ENCODE measurements around the gene LRBA. TPM values are rescaled to one million over a fixed set of nuclear protein-coding genes. Genes with fewer than 3 reads are reported as not detected.

The LRBA gene
- total and polyA plus RNA-seq, 4 donors = 8.2 to 69.8 (median 32.8) TPM

DNA sequence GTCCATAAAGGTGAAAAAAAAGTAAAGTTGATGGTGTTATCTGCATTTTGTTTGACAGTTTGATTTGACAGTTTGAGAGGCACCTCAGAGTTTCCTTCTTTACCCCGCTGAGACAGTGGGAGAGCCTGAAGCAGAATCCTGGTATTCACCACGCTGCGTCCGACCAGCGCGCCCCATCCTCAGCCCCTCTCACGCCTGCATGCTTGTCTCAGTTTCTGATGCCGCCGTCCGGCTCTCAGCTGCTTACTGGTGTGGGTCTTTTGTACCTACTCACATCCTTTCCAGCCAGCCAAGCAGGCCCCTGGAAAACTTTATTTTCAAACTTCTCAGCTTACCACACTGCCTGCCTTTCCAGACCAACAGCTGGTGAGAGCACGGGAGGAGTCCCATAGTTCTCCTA is 761.7 kb downstream of the LRBA start:
- Histone ChIP-seq H3K27ac (ENCODE audit: low read depth in 1 of 2, low read length in 2 of 2) (no peak overlapping the region), H3K9me3 (ENCODE audit: control insufficient read depth in 4 of 4, low read length in 3 of 4) (no peaks in the 10 kb centered on the region), H3K9ac (ENCODE audit: low read depth in 1 of 2, low read length in 2 of 2) (no peak overlapping the region), H3K4me3 (ENCODE audit: low read depth in 1 of 3, low read length in 3 of 3) (no peak overlapping the region), H3K36me3 (ENCODE audit: control insufficient read depth in 4 of 4, insufficient read depth in 3 of 4, low read depth in 1 of 4, low read length in 3 of 4) (no peaks in the 10 kb centered on the region), H3K27me3 (ENCODE audit: control insufficient read depth in 4 of 4, insufficient read depth in 4 of 4, low read length in 3 of 4) (no peaks in the 10 kb centered on the region), H3K4me1 (ENCODE audit: control insufficient read depth in 4 of 4, insufficient read depth in 4 of 4, low read length in 3 of 4) (no peaks in the 10 kb centered on the region)
- no peak for DNase-seq (ENCODE audit: low spot score)
- 97% methylated on average over 11 of the region's 11 CpGs for WGBS
- TF ChIP-seq JUND (IDR thresholded peaks at IDR 0.05) = no peak
- TF ChIP-seq YY1 (IDR thresholded peaks at IDR 0.05) = no peak
- TF ChIP-seq, protein P1, sequence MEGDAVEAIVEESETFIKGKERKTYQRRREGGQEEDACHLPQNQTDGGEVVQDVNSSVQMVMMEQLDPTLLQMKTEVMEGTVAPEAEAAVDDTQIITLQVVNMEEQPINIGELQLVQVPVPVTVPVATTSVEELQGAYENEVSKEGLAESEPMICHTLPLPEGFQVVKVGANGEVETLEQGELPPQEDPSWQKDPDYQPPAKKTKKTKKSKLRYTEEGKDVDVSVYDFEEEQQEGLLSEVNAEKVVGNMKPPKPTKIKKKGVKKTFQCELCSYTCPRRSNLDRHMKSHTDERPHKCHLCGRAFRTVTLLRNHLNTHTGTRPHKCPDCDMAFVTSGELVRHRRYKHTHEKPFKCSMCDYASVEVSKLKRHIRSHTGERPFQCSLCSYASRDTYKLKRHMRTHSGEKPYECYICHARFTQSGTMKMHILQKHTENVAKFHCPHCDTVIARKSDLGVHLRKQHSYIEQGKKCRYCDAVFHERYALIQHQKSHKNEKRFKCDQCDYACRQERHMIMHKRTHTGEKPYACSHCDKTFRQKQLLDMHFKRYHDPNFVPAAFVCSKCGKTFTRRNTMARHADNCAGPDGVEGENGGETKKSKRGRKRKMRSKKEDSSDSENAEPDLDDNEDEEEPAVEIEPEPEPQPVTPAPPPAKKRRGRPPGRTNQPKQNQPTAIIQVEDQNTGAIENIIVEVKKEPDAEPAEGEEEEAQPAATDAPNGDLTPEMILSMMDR (IDR thresholded peaks at IDR 0.05; ENCODE audit: low read depth, low read length, missing input control) = no peak
- TF ChIP-seq EGR1 (IDR thresholded peaks at IDR 0.05; ENCODE audit: low read depth in 2 of 2) = no peak
- no peak for TF ChIP-seq HNF4G (IDR thresholded peaks at IDR 0.05)
- TF ChIP-seq RAD21 (IDR thresholded peaks at IDR 0.05) = no peak
- TF ChIP-seq NR2F2 (IDR thresholded peaks at IDR 0.05) = no peak
- no peak for TF ChIP-seq GABPA (IDR thresholded peaks at IDR 0.05 in 1 of 2, conservative IDR thresholded peaks at IDR 0.05 in 1 of 2)
- TF ChIP-seq, protein P2, sequence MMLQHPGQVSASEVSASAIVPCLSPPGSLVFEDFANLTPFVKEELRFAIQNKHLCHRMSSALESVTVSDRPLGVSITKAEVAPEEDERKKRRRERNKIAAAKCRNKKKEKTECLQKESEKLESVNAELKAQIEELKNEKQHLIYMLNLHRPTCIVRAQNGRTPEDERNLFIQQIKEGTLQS (IDR thresholded peaks at IDR 0.05) = no peak
- no peak for TF ChIP-seq SP1 (IDR thresholded peaks at IDR 0.05)
- TF ChIP-seq RXRA (IDR thresholded peaks at IDR 0.05) = no peak
- TF ChIP-seq, protein P3, sequence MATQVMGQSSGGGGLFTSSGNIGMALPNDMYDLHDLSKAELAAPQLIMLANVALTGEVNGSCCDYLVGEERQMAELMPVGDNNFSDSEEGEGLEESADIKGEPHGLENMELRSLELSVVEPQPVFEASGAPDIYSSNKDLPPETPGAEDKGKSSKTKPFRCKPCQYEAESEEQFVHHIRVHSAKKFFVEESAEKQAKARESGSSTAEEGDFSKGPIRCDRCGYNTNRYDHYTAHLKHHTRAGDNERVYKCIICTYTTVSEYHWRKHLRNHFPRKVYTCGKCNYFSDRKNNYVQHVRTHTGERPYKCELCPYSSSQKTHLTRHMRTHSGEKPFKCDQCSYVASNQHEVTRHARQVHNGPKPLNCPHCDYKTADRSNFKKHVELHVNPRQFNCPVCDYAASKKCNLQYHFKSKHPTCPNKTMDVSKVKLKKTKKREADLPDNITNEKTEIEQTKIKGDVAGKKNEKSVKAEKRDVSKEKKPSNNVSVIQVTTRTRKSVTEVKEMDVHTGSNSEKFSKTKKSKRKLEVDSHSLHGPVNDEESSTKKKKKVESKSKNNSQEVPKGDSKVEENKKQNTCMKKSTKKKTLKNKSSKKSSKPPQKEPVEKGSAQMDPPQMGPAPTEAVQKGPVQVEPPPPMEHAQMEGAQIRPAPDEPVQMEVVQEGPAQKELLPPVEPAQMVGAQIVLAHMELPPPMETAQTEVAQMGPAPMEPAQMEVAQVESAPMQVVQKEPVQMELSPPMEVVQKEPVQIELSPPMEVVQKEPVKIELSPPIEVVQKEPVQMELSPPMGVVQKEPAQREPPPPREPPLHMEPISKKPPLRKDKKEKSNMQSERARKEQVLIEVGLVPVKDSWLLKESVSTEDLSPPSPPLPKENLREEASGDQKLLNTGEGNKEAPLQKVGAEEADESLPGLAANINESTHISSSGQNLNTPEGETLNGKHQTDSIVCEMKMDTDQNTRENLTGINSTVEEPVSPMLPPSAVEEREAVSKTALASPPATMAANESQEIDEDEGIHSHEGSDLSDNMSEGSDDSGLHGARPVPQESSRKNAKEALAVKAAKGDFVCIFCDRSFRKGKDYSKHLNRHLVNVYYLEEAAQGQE (IDR thresholded peaks at IDR 0.05) = no peak
- no peak for TF ChIP-seq HNF4A (conservative IDR thresholded peaks at IDR 0.05)
- TF ChIP-seq, protein P4, sequence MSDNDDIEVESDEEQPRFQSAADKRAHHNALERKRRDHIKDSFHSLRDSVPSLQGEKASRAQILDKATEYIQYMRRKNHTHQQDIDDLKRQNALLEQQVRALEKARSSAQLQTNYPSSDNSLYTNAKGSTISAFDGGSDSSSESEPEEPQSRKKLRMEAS (IDR thresholded peaks at IDR 0.05) = no peak
- TF ChIP-seq TAF1 (conservative IDR thresholded peaks at IDR 0.05) = no peak
- TF ChIP-seq, protein P5, sequence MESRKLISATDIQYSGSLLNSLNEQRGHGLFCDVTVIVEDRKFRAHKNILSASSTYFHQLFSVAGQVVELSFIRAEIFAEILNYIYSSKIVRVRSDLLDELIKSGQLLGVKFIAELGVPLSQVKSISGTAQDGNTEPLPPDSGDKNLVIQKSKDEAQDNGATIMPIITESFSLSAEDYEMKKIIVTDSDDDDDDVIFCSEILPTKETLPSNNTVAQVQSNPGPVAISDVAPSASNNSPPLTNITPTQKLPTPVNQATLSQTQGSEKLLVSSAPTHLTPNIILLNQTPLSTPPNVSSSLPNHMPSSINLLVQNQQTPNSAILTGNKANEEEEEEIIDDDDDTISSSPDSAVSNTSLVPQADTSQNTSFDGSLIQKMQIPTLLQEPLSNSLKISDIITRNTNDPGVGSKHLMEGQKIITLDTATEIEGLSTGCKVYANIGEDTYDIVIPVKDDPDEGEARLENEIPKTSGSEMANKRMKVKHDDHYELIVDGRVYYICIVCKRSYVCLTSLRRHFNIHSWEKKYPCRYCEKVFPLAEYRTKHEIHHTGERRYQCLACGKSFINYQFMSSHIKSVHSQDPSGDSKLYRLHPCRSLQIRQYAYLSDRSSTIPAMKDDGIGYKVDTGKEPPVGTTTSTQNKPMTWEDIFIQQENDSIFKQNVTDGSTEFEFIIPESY (IDR thresholded peaks at IDR 0.05) = no peak

DNA sequence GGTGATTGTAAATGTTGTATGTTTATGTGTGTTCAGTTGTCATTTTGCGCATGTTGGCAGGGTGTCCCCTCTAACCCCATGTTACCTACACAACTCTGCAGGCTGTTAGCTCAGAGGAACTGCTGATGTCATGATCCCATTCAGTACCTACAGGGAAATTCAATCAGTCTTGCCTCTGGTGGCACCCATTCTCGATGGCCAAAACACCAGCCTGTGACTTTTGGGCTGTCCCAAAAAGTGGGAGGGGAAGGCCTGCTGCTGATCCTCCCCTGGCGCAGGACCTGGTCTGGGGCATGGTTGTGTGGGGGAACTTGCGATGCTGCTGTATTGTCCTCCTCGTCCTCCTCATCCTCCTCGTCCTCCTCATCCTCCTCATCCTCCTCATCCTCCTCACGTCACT is 762.3 kb downstream of the LRBA start:
- no peak overlapping the region for H3K9ac ChIP-seq (ENCODE audit: low read depth in 1 of 2, low read length in 2 of 2)
- H3K9me3 ChIP-seq (ENCODE audit: control insufficient read depth in 4 of 4, low read length in 3 of 4) = no peaks in the 10 kb centered on the region
- 96% methylated on average over 7 of the region's 7 CpGs for WGBS
- no peak overlapping the region for H3K27ac ChIP-seq (ENCODE audit: low read depth in 1 of 2, low read length in 2 of 2)
- H3K27me3 ChIP-seq (ENCODE audit: control insufficient read depth in 4 of 4, insufficient read depth in 4 of 4, low read length in 3 of 4) = no peaks in the 10 kb centered on the region
- DNase-seq (ENCODE audit: low spot score) = no peak
- H3K4me3 ChIP-seq (ENCODE audit: low read depth in 1 of 3, low read length in 3 of 3) = no peak overlapping the region
- no peaks in the 10 kb centered on the region for H3K4me1 ChIP-seq (ENCODE audit: control insufficient read depth in 4 of 4, insufficient read depth in 4 of 4, low read length in 3 of 4)
- H3K36me3 ChIP-seq (ENCODE audit: control insufficient read depth in 4 of 4, insufficient read depth in 3 of 4, low read depth in 1 of 4, low read length in 3 of 4) = no peaks in the 10 kb centered on the region
- TF ChIP-seq YY1 (IDR thresholded peaks at IDR 0.05) = no peak
- no peak for TF ChIP-seq JUND (IDR thresholded peaks at IDR 0.05)
- TF ChIP-seq, protein P1 (IDR thresholded peaks at IDR 0.05; ENCODE audit: low read depth, low read length, missing input control) = no peak
- TF ChIP-seq RAD21 (IDR thresholded peaks at IDR 0.05) = no peak
- TF ChIP-seq TAF1 (conservative IDR thresholded peaks at IDR 0.05) = no peak
- no peak for TF ChIP-seq SP1 (IDR thresholded peaks at IDR 0.05)
- TF ChIP-seq, protein P3 (IDR thresholded peaks at IDR 0.05) = no peak
- TF ChIP-seq NR2F2 (IDR thresholded peaks at IDR 0.05) = no peak
- TF ChIP-seq HNF4G (IDR thresholded peaks at IDR 0.05) = no peak
- TF ChIP-seq FOXA1 (IDR thresholded peaks at IDR 0.05) = no peak
- TF ChIP-seq, protein P4 (IDR thresholded peaks at IDR 0.05) = no peak
- no peak for TF ChIP-seq FOXA2 (IDR thresholded peaks at IDR 0.05)
- no peak for TF ChIP-seq RXRA (IDR thresholded peaks at IDR 0.05)

All from liver (tissue), 9 donors.